Measurements from ENCODE around the gene CCSER1. TPM values are rescaled to one million over a fixed set of nuclear protein-coding genes. Genes with fewer than 3 reads are reported as not detected.

Gene CCSER1
- total RNA-seq, 4 donors from 2014 or later = 13.3 to 54.6 (median 34.0) TPM

DNA sequence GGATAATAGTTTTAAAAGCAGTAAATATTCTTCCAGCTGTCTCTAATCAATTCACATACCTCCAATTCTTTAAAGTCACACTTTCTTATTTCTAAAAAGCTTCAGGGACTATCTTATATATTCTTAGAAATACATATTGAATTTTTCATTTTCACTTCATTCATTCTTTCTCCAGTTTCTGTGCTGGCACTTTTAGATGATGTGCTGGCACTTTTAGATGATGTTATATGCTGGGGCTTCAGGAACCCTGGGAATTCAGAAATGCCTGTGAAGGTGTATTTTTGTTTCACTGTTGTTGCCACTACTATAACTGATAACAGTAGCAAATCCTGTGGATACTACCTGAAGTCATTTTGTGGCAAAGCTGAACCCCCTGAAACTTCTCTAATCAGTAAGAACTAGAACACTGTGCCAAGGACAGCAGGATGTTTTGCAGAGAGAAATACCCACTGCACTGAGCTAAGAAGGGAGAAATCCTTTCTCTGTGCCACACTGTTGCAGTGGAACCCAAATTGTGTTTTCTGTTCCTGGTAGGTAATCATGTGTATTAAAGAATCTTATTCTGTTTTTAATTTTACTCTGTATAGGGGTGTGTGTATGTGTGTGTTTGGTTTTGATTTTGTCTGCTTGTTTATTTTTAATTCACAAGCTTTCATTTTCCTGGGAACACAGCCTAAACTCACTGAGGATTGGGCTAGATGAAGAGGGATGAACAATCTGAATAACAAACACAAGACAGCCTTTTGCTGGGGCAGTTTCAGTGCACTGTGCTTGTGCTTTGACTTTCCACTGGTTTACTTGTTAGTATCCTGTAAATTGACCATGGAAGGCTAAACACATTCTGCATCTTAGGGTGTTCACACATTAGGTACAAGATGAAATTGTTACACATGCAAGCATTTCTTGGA, 898.3 kb downstream of the CCSER1 start:
- Histone ChIP-seq H3K4me3 (no peak overlapping the region), H3K4me1 (no peaks in the 10 kb centered on the region), H3K9me3 (no peaks in the 10 kb centered on the region), H3K27ac (no peak overlapping the region), H3K27me3 (no peaks in the 10 kb centered on the region), H3K36me3 (no peaks in the 10 kb centered on the region)
- intact Hi-C loops (cut with DNase I; ENCODE audit: low total_unique reads) = no loop called here
- no peak for DNase-seq
- in situ Hi-C loops (cut with MboI; ENCODE audit: low pct_ligation_motif_present in 1 of 4, low pct_unique_long_range_greater_than_20kb in 1 of 4, low sequenced_read_pairs in 3 of 4) = no loop called here
- TF ChIP-seq, protein P1, sequence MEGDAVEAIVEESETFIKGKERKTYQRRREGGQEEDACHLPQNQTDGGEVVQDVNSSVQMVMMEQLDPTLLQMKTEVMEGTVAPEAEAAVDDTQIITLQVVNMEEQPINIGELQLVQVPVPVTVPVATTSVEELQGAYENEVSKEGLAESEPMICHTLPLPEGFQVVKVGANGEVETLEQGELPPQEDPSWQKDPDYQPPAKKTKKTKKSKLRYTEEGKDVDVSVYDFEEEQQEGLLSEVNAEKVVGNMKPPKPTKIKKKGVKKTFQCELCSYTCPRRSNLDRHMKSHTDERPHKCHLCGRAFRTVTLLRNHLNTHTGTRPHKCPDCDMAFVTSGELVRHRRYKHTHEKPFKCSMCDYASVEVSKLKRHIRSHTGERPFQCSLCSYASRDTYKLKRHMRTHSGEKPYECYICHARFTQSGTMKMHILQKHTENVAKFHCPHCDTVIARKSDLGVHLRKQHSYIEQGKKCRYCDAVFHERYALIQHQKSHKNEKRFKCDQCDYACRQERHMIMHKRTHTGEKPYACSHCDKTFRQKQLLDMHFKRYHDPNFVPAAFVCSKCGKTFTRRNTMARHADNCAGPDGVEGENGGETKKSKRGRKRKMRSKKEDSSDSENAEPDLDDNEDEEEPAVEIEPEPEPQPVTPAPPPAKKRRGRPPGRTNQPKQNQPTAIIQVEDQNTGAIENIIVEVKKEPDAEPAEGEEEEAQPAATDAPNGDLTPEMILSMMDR (IDR thresholded peaks at IDR 0.05) = no peak
- TF ChIP-seq EP300 (IDR thresholded peaks at IDR 0.05; ENCODE audit: low read depth) (no peak), POLR2A (IDR thresholded peaks at IDR 0.05) (no peak), POLR2AphosphoS5 (IDR thresholded peaks at IDR 0.05) (no peak)

DNA sequence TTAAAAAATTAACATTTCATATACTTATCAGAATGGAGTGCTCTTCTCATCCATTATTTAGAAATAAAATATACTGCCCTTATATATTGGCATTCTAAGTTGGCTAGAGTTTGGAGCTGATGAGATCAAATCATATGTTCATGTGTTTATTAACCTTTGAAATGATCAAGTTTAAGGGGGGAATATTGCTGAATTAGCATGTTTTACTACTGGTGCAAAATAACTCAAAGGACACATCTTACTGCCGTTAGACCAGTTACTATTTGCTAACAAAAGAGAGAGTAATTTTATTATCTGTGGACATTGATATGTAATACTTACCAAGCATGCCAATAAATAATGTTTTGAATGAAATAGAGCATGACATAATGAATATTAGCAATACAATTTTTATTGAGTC, 901.0 kb downstream of the CCSER1 start:
- no peaks in the 10 kb centered on the region for H3K27me3 ChIP-seq
- no peak overlapping the region for H3K27ac ChIP-seq
- intact Hi-C loops (cut with DNase I; ENCODE audit: low total_unique reads) (no loop called here), in situ Hi-C loops (cut with MboI; ENCODE audit: low pct_ligation_motif_present in 1 of 4, low pct_unique_long_range_greater_than_20kb in 1 of 4, low sequenced_read_pairs in 3 of 4) (no loop called here)
- H3K4me1 ChIP-seq = no peaks in the 10 kb centered on the region
- 88 to 92% methylated on average over 1 of the region's 1 CpG for WGBS, 2 donors (ENCODE audit: low coverage in 1 of 2)
- no peak overlapping the region for H3K4me3 ChIP-seq
- TF ChIP-seq, protein P1 (IDR thresholded peaks at IDR 0.05) = no peak
- no peak for TF ChIP-seq POLR2AphosphoS5 (IDR thresholded peaks at IDR 0.05)
- no peak for TF ChIP-seq POLR2A (IDR thresholded peaks at IDR 0.05)
- TF ChIP-seq EP300 (IDR thresholded peaks at IDR 0.05; ENCODE audit: low read depth) = no peak
- DNase-seq = no peak
- H3K9me3 ChIP-seq = no peaks in the 10 kb centered on the region
- H3K36me3 ChIP-seq = no peaks in the 10 kb centered on the region

DNA sequence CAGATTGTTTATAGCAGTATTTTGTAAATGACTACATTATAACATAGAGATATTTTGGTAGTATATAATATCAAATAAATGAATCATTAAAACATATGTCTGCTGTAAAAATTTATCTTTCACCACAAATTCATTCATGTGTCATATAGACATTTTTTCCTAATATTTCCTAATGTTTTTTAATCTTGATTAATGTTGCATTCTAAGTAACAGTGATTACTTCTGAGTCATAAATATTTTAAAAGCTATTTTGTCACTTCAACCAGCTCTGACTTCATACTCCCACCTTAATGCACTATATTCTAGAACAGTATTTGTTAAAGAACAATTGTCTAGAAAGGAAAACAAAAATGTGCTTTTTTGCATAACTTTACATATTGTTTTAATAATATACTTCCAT, 904.6 kb downstream of the CCSER1 start:
- in situ Hi-C loops (cut with MboI; ENCODE audit: low pct_ligation_motif_present in 1 of 4, low pct_unique_long_range_greater_than_20kb in 1 of 4, low sequenced_read_pairs in 3 of 4) (no loop called here), intact Hi-C loops (cut with DNase I; ENCODE audit: low total_unique reads) (no loop called here)
- TF ChIP-seq POLR2A (IDR thresholded peaks at IDR 0.05) (no peak), POLR2AphosphoS5 (IDR thresholded peaks at IDR 0.05) (no peak), EP300 (IDR thresholded peaks at IDR 0.05; ENCODE audit: low read depth) (no peak)
- TF ChIP-seq, protein P1 (IDR thresholded peaks at IDR 0.05) = no peak
- Histone ChIP-seq H3K4me3 (no peak overlapping the region), H3K4me1 (no peaks in the 10 kb centered on the region), H3K27ac (no peak overlapping the region), H3K27me3 (no peaks in the 10 kb centered on the region), H3K36me3 (no peaks in the 10 kb centered on the region), H3K9me3 (no peaks in the 10 kb centered on the region)
- no peak for DNase-seq

DNA sequence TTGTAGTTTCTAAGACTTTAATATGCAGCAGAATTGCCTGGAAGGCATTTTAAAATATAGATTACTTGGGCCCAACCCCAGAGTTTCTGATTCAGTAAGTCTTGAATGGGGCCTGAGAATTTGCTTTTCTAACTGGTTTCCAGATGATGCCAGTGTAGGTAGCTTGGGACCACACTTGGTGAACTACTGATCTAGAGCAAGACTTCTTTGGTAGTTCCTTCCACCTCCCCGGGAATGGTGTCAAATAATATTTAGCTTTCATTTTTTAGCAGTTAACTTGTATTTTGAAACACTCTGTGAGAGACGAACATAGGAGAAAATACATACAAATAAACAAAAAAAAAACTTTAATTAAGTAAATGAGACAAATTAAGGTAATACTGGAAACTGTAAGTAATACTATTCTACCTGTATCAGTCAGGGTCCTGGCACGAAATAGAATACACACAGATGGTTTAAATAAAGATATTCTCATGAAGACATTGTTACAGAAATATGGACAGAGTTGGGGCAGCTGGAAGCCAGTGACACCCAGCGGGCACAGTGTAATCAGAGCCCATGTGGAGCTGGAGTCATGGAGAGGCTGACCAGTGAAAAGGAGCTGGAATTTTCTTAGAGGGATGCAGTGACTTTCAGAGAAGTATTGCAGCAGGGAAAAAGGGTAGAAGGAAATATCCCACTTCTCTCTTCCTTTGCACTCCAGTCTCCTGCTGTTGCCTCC, 905.7 kb downstream of the CCSER1 start:
- no peak for DNase-seq
- Histone ChIP-seq H3K9me3 (no peaks in the 10 kb centered on the region), H3K27me3 (no peaks in the 10 kb centered on the region), H3K36me3 (no peaks in the 10 kb centered on the region), H3K4me1 (no peaks in the 10 kb centered on the region), H3K4me3 (no peak overlapping the region), H3K27ac (no peak overlapping the region)
- in situ Hi-C loops (cut with MboI; ENCODE audit: low pct_ligation_motif_present in 1 of 4, low pct_unique_long_range_greater_than_20kb in 1 of 4, low sequenced_read_pairs in 3 of 4) (no loop called here), intact Hi-C loops (cut with DNase I; ENCODE audit: low total_unique reads) (no loop called here)
- TF ChIP-seq EP300 (IDR thresholded peaks at IDR 0.05; ENCODE audit: low read depth) = no peak
- no peak for TF ChIP-seq POLR2AphosphoS5 (IDR thresholded peaks at IDR 0.05)
- TF ChIP-seq, protein P1 (IDR thresholded peaks at IDR 0.05) = no peak
- no peak for TF ChIP-seq POLR2A (IDR thresholded peaks at IDR 0.05)
- 54 to 88% methylated on average over 2 to 4 of the region's 4 CpGs for WGBS, 2 donors (ENCODE audit: low coverage in 1 of 2)
